NT2/D1 (cell line): Measurements from ENCODE around the gene PSD.

Source experiments
- DNase-seq: peaks from one replicate; pipeline ENCODE4 v3.0.0-alpha.2; 2011; ENCODE audit warnings: low read depth, low spot score
- H3K27me3 ChIP-seq: 2 replicates; pipeline ENCODE4 v1.6.0; 2011; ENCODE audit warnings: mild to moderate bottlenecking; ENCODE audit not compliant: insufficient read length, insufficient read depth
- H3K36me3 ChIP-seq: 2 replicates; pipeline ENCODE4 v1.6.1; 2011; ENCODE audit warnings: mild to moderate bottlenecking, low read length, mixed read lengths; ENCODE audit not compliant: insufficient read depth, insufficient read length
- H3K4me1 ChIP-seq: 2 replicates; pipeline ENCODE4 v1.5.1; 2011; ENCODE audit not compliant: insufficient read depth, insufficient read length
- H3K4me3 ChIP-seq: 2 replicates; pipeline ENCODE4 v1.5.1; 2011; ENCODE audit warnings: low read depth; ENCODE audit not compliant: insufficient read length
- H3K9ac ChIP-seq: 2 replicates; pipeline ENCODE4 v1.6.0; 2011; ENCODE audit warnings: low read depth; ENCODE audit not compliant: insufficient read length
- H3K9me3 ChIP-seq: 2 replicates; pipeline ENCODE4 v1.5.1; 2011; ENCODE audit warnings: mild to moderate bottlenecking, low read length; ENCODE audit not compliant: insufficient read depth
- SUZ12 ChIP-seq: IDR thresholded peaks from 2 replicates; pipeline ENCODE4 v1.6.1; 2011; ENCODE audit not compliant: insufficient read length, insufficient read depth; ENCODE audit errors: extremely low read depth
- YY1 ChIP-seq: IDR thresholded peaks from 2 replicates; pipeline ENCODE4 v1.6.1; 2011; ENCODE audit not compliant: insufficient read length, insufficient read depth
- ZNF274 ChIP-seq: IDR thresholded peaks from 2 replicates; pipeline ENCODE4 v1.6.1; 2011; ENCODE audit warnings: mild to moderate bottlenecking, low read depth, low read length

PSD gene

DNA sequence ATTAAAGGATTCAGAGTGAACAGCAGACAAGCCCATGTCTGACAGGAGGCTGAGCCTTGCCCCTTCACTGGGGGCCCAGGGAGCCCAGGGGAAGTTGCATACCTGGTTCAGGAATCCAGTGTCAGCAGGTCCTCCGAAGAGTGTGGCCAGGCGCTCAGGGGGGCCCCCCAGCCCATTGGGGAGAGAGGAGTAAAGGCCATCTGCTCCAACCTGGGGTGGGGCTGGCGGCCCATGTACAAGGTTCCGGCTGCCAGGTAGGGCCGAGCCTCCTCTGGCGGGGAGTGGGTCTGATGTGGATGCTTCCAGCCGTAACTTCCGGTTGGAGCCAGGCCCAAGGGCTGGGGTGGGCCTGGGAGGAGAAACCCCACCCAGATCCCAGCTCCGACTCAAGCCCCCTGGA, 2.3 kb downstream of the PSD start:
- peaks cover 11% of the 10 kb centered on the region for H3K4me1 ChIP-seq
- H3K36me3 ChIP-seq: no peaks in the 10 kb centered on the region
- DNase-seq: no peak
- peaks cover 11% of the 10 kb centered on the region for H3K27me3 ChIP-seq
- H3K9me3 ChIP-seq: no peaks in the 10 kb centered on the region
- H3K4me3 ChIP-seq: no peak overlapping the region
- no peak overlapping the region for H3K9ac ChIP-seq
- TF ChIP-seq YY1 (no peak), ZNF274 (no peak), SUZ12 (no peak)

- TF ChIP-seq YY1 (no peak), SUZ12 (no peak), ZNF274 (no peak)
- no peak overlapping the region for H3K9ac ChIP-seq
- DNase-seq: no peak
- H3K4me3 ChIP-seq: no peak overlapping the region
- H3K4me1 ChIP-seq: peaks cover 13% of the 10 kb centered on the region
- H3K9me3 ChIP-seq: no peaks in the 10 kb centered on the region
- H3K27me3 ChIP-seq: peaks cover 27% of the 10 kb centered on the region
- no peaks in the 10 kb centered on the region for H3K36me3 ChIP-seq
Measured at GRCh38 chr10:102414749-102415148, 3.8 kb downstream of the PSD start.

DNA sequence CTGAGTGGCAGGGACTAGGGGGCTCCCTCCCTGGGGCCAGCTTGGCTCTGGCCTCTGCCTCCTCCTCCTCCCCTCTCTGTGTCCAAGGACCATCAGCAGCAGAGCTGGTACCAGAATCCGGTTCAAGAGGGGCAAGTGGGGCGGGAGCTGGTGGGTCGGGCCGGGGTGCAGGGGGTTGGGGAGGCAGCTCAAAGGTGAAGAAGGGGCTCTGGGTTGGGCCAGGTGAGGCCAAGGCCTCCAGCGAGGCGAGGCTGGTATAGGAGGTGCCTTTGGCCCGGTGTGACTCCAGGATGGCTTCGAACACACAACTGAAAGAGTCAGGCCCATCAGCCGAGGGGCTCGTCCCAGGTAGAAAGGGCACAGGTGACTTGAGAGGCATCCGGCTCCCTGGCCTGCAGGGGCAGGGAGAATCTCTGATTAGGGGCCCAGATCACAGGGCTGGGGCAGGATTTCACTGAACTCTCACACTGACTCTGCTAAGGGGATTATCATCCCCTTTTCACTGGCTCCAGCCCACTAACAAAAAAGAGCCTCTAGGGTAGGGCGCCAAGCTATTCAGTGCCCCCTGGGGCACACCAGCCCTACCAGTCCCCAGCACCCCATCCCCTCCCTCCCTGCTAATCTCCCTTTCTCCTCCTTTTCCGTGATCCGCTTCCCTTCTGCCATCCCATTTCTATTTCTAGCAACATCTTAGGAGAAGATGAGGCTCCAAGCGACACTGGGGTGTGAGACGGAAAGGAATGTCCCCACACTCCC, 4.6 kb downstream of the PSD start:
- Histone ChIP-seq H3K4me3 (no peak overlapping the region), H3K9ac (no peak overlapping the region), H3K4me1 (peaks cover 18% of the 10 kb centered on the region), H3K36me3 (no peaks in the 10 kb centered on the region), H3K27me3 (peaks cover 33% of the 10 kb centered on the region), H3K9me3 (no peaks in the 10 kb centered on the region)
- no peak for TF ChIP-seq YY1
- no peak for TF ChIP-seq SUZ12
- TF ChIP-seq ZNF274: no peak
- no peak for DNase-seq

DNA sequence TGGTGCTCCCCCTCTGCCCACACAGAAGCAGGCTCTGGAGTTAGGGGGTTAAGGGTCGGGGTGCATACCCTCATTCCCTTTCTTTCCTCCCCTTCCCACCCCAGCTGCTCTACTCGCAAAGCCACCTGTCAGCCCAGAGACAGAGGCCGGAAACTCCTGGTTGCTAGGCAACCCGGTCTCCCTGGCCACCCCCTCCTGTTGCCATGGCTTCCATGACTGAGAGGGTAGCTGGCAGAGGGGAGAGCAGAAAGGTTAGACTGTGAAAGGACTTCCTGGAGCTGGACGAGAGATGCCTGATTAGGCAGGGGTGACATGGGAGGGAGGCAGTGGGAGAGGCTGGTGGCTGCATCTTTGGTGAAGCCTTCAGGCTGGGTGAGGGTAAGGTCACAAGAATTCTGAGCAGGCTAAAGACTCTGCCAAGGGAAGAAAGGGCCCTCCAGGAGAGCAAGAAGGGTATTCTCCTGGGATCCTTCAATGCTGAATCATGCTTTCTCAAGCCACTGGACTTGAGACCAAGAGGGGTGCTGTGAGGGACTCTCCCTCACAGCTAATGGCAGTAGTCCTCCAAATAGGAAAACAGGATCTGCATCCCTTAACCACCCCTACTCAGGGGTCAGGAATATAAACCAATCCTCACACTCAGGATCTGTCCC, 5.4 kb downstream of the PSD start:
- peaks cover 17% of the 10 kb centered on the region for H3K4me1 ChIP-seq
- H3K9me3 ChIP-seq: no peaks in the 10 kb centered on the region
- no peak for DNase-seq
- H3K9ac ChIP-seq: no peak overlapping the region
- H3K27me3 ChIP-seq: peaks cover 41% of the 10 kb centered on the region
- H3K4me3 ChIP-seq: no peak overlapping the region
- H3K36me3 ChIP-seq: no peaks in the 10 kb centered on the region
- TF ChIP-seq SUZ12 (no peak), ZNF274 (no peak), YY1 (no peak)

GRCh38 chr10:102412293-102412692, 6.3 kb downstream of the PSD start:
- no peak overlapping the region for H3K9ac ChIP-seq
- no peak overlapping the region for H3K4me3 ChIP-seq
- no peaks in the 10 kb centered on the region for H3K36me3 ChIP-seq
- no peaks in the 10 kb centered on the region for H3K9me3 ChIP-seq
- H3K4me1 ChIP-seq: peaks cover 15% of the 10 kb centered on the region
- H3K27me3 ChIP-seq: peaks cover 50% of the 10 kb centered on the region
- no peak for TF ChIP-seq SUZ12
- TF ChIP-seq ZNF274: no peak
- TF ChIP-seq YY1: no peak
- DNase-seq: no peak

DNA sequence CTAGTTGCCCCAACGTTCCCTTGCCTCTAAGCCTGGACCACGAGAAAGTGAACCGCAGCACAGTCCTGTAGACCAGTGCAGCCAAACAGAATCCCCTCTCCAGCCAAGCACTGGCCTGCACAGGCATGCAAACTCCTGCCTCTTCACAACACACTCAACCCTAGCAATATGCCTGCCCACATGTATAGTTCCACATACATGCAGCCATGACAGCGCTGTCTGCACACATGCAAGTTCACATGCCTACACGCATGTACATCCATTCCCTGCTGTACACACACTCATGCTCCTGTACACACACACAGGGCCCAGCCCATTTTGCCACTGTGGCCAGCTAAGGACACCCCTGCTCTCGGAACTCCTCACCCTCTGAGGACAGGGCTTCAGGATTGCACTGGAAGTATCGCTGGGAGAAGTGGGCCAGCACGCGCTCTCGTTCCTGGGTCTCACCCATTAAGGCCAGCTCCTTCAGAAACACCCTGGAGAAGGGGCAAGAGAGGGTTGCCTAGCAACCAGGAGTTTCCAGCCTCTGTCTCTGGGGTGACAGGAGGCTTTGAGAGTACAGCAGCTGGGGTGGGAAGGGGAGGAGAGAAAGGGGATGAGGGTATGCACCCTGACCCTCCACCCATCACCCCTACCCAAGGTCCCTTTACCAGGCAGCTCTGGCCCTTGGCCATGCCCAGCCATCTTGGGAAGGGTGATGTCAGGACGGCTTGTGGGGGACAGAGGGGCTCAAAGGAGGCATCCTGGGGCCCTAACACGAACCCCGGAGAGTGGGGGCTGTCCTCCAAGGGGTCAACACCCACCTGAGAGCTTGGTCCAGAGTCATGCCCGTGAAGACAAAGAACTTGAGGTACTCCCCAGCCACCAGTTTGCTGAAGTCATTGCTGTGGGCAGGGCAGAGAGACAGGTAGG, 7.0 kb downstream of the PSD start:
- Histone ChIP-seq H3K27me3 (peaks cover 51% of the 10 kb centered on the region), H3K9me3 (no peaks in the 10 kb centered on the region), H3K36me3 (no peaks in the 10 kb centered on the region), H3K4me3 (no peak overlapping the region), H3K4me1 (peaks cover 15% of the 10 kb centered on the region), H3K9ac (no peak overlapping the region)
- TF ChIP-seq YY1: no peak
- no peak for TF ChIP-seq ZNF274
- no peak for TF ChIP-seq SUZ12
- DNase-seq: no peak
